GM23338 (cell line): ENCODE measurements around the gene BAZ1B. TPM values are rescaled to one million over a fixed set of nuclear protein-coding genes. Genes with fewer than 3 reads are reported as not detected.

Experiments
- ATAC-seq: fragments of 200-7000 bp; cut with Tn5 transposase; 3 replicates; pipeline ENCODE4 v1.9.1; 2020
- DNase-seq: peaks from one replicate; pipeline ENCODE4 v3.0.0-alpha.2; 2015; ENCODE audit warnings: low spot score
- H2AFZ ChIP-seq: fragments of 200-600 bp; sonication (generic); 2 replicates; pipeline ENCODE4 v1.8.0; 2016; ENCODE audit warnings: antibody characterized with exemption, mild to moderate bottlenecking, moderate library complexity
- H3F3A ChIP-seq: fragments of 200-600 bp; sonication (generic); replicated peaks from 2 replicates; pipeline ENCODE4 v1.8.0; 2017; ENCODE audit warnings: antibody characterized with exemption, mixed run types, low read depth
- H3K27ac ChIP-seq: fragments of 200-600 bp; sonication (generic); 2 replicates; pipeline ENCODE4 v1.6.1; 2016; ENCODE audit warnings: low read depth
- H3K27me3 ChIP-seq: fragments of 200-600 bp; sonication (generic); 2 replicates; pipeline ENCODE4 v1.8.0; 2016; ENCODE audit warnings: mild to moderate bottlenecking, mixed run types, moderate library complexity; ENCODE audit not compliant: insufficient read depth
- H3K36me3 ChIP-seq: fragments of 200-600 bp; sonication (generic); 2 replicates; pipeline ENCODE4 v1.8.0; 2016; ENCODE audit warnings: mild to moderate bottlenecking; ENCODE audit not compliant: insufficient read depth
- H3K4me1 ChIP-seq: fragments of 200-600 bp; sonication (generic); 2 replicates; pipeline ENCODE4 v1.8.0; 2016; ENCODE audit warnings: mild to moderate bottlenecking, moderate library complexity; ENCODE audit not compliant: insufficient read depth
- H3K4me2 ChIP-seq: fragments of 200-600 bp; sonication (generic); 2 replicates; pipeline ENCODE4 v1.7.1; 2017; ENCODE audit warnings: mixed run types
- H3K4me3 ChIP-seq: fragments of 200-600 bp; sonication (generic); 2 replicates; pipeline ENCODE4 v1.6.1; 2016; ENCODE audit warnings: mixed run types
- H3K79me2 ChIP-seq: fragments of 200-600 bp; sonication (generic); replicated peaks from 2 replicates; pipeline ENCODE4 v1.8.0; 2017; ENCODE audit warnings: mild to moderate bottlenecking; ENCODE audit not compliant: insufficient read depth
- H3K9me2 ChIP-seq: fragments of 200-600 bp; sonication (generic); 2 replicates; pipeline ENCODE4 v1.8.0; 2017; ENCODE audit not compliant: insufficient read depth
- H4K20me1 ChIP-seq: fragments of 200-600 bp; sonication (generic); replicated peaks from 2 replicates; pipeline ENCODE4 v1.8.0; 2017; ENCODE audit warnings: mild to moderate bottlenecking; ENCODE audit not compliant: insufficient read depth
- H3K27ac Mint-ChIP-seq: 2 replicates; pipeline ENCODE4 v1.8.0; 2020; ENCODE audit warnings: inconsistent platforms, mild to moderate bottlenecking, moderate library complexity, mixed read lengths
- H3K27me3 Mint-ChIP-seq: 3 replicates; pipeline ENCODE4 v1.8.0; 2022; ENCODE audit warnings: low read depth, mild to moderate bottlenecking, moderate library complexity, mixed read lengths, inconsistent platforms; ENCODE audit not compliant: insufficient read depth, poor library complexity
- H3K36me3 Mint-ChIP-seq: 3 replicates; pipeline ENCODE4 v1.8.0; 2021; ENCODE audit warnings: low read depth, mild to moderate bottlenecking, inconsistent platforms, moderate library complexity, mixed read lengths
- H3K4me1 Mint-ChIP-seq: 3 replicates; pipeline ENCODE4 v1.8.0; 2020; ENCODE audit warnings: mild to moderate bottlenecking, inconsistent platforms, mixed read lengths
- H3K4me3 Mint-ChIP-seq: 3 replicates; pipeline ENCODE4 v1.8.0; 2021; ENCODE audit warnings: moderate library complexity, mild to moderate bottlenecking, inconsistent platforms, mixed read lengths
- H3K9me3 Mint-ChIP-seq: 3 replicates; pipeline ENCODE4 v1.8.0; 2020; ENCODE audit warnings: moderate library complexity, mild to moderate bottlenecking, inconsistent platforms, mixed read lengths
- CREB1 ChIP-seq: fragments of 250-450 bp; sonication (Bioruptor Pico); IDR thresholded peaks from 2 replicates; pipeline ENCODE4 v1.5.0; 2020; ENCODE audit warnings: low read depth, mild to moderate bottlenecking, moderate library complexity
- EZH2 ChIP-seq: fragments of 200-600 bp; sonication (generic); IDR thresholded peaks from one replicate; pipeline ENCODE4 v1.8.0; 2017; ENCODE audit warnings: antibody characterized with exemption, mild to moderate bottlenecking, low read depth; ENCODE audit not compliant: unreplicated experiment
- EZH2phosphoT487 ChIP-seq: fragments of 200-600 bp; sonication (generic); IDR thresholded peaks from one replicate; pipeline ENCODE4 v1.8.1; 2018; ENCODE audit warnings: antibody characterized with exemption; ENCODE audit not compliant: unreplicated experiment
- JUNB ChIP-seq: IDR thresholded peaks from one replicate; pipeline ENCODE4 v1.6.1; 2016; ENCODE audit warnings: antibody characterized with exemption; ENCODE audit not compliant: unreplicated experiment
- NANOG ChIP-seq: IDR thresholded peaks from 2 replicates; pipeline ENCODE4 v1.6.1; 2016; ENCODE audit warnings: antibody characterized with exemption, borderline replicate concordance
- POLR2AphosphoS5 ChIP-seq: IDR thresholded peaks from 2 replicates; pipeline ENCODE4 v1.6.1; 2016; ENCODE audit warnings: antibody characterized with exemption, low read depth
- ZNF114 ChIP-seq: fragments of 250-450 bp; sonication (Bioruptor Pico); IDR thresholded peaks from 2 replicates; pipeline ENCODE4 v1.5.0; 2020; ENCODE audit warnings: mild to moderate bottlenecking, moderate library complexity
- polyA plus RNA-seq: library from polyadenylated mRNA; unstranded; fragments of >200 nt; fragmentation: Nextera tagmentation; extraction: Ambion mirVana; gene quantifications from 2 replicates; pipeline ENCODE4 v1.2.1, GENCODE V29; 2016
- total RNA-seq: library from RNA; depleted of rRNA; stranded (reverse); fragments of >200 nt; shearing (Covaris generic); gene quantifications from 2 replicates; pipeline ENCODE4 v1.2.3, GENCODE V29; 2014
- TF ChIP-seq, protein P1 (sequence below), 2 experiments: fragments of 200-600 bp in 1 of 2; sonication (generic) in 1 of 2; conservative IDR thresholded peaks; 2 replicates each; pipeline versions ENCODE4 v1.5.1 to v1.6.1; 2016 to 2017; ENCODE audit warnings: antibody characterized with exemption in 2 of 2, low read depth in 2 of 2, mild to moderate bottlenecking in 2 of 2, moderate library complexity in 1 of 2
- TF ChIP-seq, protein P2 (sequence below): fragments of 250-450 bp; sonication (Bioruptor Pico); IDR thresholded peaks from 2 replicates; pipeline ENCODE4 v1.5.0; 2020; ENCODE audit warnings: mild to moderate bottlenecking, moderate library complexity

The BAZ1B gene
- total and polyA plus RNA-seq, 2 experiments from 2014 or later: 40.4 to 70.7 TPM

DNA sequence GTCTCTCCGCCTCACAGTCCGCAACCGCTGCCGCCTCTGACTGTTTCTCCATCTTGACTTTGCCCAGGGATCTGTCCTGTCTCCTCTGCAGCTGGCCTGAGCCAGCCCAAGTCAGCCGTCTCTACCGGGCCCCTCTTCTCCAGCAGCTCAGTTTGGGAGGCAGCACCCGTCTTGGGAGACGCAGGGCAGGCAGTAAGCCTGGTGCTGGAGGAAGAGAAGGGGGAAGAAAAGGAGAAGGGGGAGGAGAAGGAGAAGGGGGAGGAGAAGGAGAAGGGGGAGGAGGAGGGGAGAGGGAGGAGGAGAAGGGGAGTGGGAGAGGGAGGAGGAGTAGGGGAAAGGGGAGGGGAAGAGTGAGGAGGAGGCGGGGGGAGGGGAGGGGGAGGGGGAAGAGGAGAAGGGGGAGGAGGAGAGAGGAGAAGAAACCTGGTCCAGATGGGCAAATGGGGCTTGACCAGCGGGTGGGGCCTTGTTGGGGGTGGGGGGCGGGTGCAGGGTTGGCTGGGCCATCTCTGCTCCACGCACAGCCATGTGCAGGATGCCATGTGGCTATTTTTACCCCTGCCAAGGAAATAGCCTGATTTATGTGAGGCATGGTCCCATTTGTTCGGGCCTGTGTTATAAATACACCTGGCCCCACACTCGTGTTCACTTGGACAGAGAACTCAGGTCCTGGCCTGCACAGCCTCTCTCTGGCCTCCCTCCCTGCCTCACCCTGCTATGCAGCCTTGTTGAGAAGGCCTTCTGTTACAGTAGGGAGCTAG is 124.4 kb downstream of the BAZ1B start:
- Histone ChIP-seq H3K9me2 (no peaks in the 10 kb centered on the region), H3F3A (no peaks in the 10 kb centered on the region), H3K4me3 (peak overlapping the region; percentile 76), H3K36me3 (no peaks in the 10 kb centered on the region), H4K20me1 (no peaks in the 10 kb centered on the region), H2AFZ (peak overlapping the region; percentile 98), H3K27me3 (no peaks in the 10 kb centered on the region), H3K79me2 (no peaks in the 10 kb centered on the region), H3K4me2 (peak overlapping the region; percentile 90), H3K27ac (no peak overlapping the region; the same call in 1 of the 2 replicates), H3K4me1 (peaks cover 11% of the 10 kb centered on the region; the same call in 1 of the 2 replicates)
- H3K27me3 Mint-ChIP-seq: peaks cover 16% of the 10 kb centered on the region
- H3K9me3 Mint-ChIP-seq: no peaks in the 10 kb centered on the region
- no peaks in the 10 kb centered on the region for H3K36me3 Mint-ChIP-seq
- ATAC-seq (peak; percentile 86), DNase-seq (peak; percentile 72)
- TF ChIP-seq EZH2phosphoT487 (no peak), POLR2AphosphoS5 (peak; percentile 54)
- TF ChIP-seq, protein P1, sequence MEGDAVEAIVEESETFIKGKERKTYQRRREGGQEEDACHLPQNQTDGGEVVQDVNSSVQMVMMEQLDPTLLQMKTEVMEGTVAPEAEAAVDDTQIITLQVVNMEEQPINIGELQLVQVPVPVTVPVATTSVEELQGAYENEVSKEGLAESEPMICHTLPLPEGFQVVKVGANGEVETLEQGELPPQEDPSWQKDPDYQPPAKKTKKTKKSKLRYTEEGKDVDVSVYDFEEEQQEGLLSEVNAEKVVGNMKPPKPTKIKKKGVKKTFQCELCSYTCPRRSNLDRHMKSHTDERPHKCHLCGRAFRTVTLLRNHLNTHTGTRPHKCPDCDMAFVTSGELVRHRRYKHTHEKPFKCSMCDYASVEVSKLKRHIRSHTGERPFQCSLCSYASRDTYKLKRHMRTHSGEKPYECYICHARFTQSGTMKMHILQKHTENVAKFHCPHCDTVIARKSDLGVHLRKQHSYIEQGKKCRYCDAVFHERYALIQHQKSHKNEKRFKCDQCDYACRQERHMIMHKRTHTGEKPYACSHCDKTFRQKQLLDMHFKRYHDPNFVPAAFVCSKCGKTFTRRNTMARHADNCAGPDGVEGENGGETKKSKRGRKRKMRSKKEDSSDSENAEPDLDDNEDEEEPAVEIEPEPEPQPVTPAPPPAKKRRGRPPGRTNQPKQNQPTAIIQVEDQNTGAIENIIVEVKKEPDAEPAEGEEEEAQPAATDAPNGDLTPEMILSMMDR (conservative IDR thresholded peaks at IDR 0.05; ENCODE audit: low read depth in 2 of 2): no peak
- H3K4me1 Mint-ChIP-seq: peaks cover 15% of the 10 kb centered on the region
- H3K4me3 Mint-ChIP-seq: peak overlapping the region; percentile 71
- H3K27ac Mint-ChIP-seq: peak overlapping the region; percentile 73

DNA sequence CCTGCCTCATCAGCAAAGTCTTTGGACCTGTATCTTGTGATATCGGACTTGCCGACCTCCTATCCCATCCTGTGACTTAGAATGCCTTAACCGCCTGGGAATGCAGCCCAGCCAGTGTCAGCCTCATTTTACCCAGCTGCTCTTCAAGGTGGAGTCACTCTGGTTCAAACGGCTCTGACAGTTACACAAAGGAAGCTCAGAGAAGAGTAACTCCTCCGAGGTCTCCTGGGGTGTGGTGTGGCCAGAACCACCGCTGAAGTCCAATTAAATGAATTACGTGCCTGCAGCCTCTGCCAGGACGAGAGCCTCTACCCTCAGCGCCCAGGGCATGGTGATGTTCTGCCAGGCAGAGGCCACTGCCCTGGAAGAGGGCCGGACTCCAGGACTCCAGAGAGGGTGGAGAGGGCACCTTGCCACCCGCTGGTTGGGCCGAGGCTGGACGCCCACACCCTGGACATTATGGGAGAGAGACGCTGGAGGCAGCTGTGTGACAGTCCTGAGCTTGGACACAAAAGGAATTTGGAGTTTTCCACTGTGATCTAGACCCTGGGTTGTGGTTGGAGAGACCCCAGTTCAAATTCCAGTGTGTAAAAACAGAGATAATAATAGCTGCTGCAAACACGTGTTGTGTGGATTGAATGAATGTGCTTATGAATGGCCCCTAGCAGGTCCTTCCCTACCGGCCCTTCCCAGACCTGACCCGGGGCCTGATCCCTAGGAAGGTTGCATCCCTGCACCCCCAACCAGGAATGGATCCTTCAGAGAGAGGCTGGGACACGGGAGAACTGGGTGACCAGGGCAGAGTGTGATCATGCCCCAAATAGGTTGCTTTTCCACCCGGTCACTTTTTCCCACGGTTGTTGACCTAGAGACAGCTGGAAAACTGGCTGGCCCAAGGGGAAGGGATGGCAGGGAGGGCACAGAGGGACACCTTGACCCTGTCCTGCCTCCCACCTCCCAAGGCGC is 126.3 kb downstream of the BAZ1B start:
- H4K20me1 ChIP-seq: no peaks in the 10 kb centered on the region
- no peak for ATAC-seq
- no peaks in the 10 kb centered on the region for H3F3A ChIP-seq
- no peak overlapping the region for H3K27ac ChIP-seq
- peaks cover 24% of the 10 kb centered on the region for H3K4me1 Mint-ChIP-seq
- no peaks in the 10 kb centered on the region for H3K36me3 Mint-ChIP-seq
- peaks cover 19% of the 10 kb centered on the region for H3K27me3 Mint-ChIP-seq
- no peak for DNase-seq
- H3K4me3 ChIP-seq: no peak overlapping the region
- TF ChIP-seq, protein P2, sequence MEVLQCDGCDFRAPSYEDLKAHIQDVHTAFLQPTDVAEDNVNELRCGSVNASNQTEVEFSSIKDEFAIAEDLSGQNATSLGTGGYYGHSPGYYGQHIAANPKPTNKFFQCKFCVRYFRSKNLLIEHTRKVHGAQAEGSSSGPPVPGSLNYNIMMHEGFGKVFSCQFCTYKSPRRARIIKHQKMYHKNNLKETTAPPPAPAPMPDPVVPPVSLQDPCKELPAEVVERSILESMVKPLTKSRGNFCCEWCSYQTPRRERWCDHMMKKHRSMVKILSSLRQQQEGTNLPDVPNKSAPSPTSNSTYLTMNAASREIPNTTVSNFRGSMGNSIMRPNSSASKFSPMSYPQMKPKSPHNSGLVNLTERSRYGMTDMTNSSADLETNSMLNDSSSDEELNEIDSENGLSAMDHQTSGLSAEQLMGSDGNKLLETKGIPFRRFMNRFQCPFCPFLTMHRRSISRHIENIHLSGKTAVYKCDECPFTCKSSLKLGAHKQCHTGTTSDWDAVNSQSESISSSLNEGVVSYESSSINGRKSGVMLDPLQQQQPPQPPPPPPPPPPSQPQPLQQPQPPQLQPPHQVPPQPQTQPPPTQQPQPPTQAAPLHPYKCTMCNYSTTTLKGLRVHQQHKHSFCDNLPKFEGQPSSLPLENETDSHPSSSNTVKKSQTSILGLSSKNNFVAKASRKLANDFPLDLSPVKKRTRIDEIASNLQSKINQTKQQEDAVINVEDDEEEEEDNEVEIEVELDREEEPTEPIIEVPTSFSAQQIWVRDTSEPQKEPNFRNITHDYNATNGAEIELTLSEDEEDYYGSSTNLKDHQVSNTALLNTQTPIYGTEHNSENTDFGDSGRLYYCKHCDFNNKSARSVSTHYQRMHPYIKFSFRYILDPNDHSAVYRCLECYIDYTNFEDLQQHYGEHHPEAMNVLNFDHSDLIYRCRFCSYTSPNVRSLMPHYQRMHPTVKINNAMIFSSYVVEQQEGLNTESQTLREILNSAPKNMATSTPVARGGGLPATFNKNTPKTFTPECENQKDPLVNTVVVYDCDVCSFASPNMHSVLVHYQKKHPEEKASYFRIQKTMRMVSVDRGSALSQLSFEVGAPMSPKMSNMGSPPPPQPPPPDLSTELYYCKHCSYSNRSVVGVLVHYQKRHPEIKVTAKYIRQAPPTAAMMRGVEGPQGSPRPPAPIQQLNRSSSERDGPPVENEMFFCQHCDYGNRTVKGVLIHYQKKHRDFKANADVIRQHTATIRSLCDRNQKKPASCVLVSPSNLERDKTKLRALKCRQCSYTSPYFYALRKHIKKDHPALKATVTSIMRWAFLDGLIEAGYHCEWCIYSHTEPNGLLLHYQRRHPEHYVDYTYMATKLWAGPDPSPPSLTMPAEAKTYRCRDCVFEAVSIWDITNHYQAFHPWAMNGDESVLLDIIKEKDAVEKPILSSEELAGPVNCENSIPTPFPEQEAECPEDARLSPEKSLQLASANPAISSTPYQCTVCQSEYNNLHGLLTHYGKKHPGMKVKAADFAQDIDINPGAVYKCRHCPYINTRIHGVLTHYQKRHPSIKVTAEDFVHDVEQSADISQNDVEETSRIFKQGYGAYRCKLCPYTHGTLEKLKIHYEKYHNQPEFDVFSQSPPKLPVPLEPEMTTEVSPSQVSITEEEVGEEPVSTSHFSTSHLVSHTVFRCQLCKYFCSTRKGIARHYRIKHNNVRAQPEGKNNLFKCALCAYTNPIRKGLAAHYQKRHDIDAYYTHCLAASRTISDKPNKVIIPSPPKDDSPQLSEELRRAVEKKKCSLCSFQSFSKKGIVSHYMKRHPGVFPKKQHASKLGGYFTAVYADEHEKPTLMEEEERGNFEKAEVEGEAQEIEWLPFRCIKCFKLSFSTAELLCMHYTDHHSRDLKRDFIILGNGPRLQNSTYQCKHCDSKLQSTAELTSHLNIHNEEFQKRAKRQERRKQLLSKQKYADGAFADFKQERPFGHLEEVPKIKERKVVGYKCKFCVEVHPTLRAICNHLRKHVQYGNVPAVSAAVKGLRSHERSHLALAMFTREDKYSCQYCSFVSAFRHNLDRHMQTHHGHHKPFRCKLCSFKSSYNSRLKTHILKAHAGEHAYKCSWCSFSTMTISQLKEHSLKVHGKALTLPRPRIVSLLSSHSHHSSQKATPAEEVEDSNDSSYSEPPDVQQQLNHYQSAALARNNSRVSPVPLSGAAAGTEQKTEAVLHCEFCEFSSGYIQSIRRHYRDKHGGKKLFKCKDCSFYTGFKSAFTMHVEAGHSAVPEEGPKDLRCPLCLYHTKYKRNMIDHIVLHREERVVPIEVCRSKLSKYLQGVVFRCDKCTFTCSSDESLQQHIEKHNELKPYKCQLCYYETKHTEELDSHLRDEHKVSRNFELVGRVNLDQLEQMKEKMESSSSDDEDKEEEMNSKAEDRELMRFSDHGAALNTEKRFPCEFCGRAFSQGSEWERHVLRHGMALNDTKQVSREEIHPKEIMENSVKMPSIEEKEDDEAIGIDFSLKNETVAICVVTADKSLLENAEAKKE (CRISPR knock-in tag): no peak
- TF ChIP-seq CREB1 (CRISPR knock-in tag) (no peak), EZH2 (no peak), NANOG (no peak), POLR2AphosphoS5 (no peak), JUNB (no peak), ZNF114 (no peak), EZH2phosphoT487 (no peak)
- H3K4me1 ChIP-seq: peaks cover 14% of the 10 kb centered on the region
- peaks cover 4% of the 10 kb centered on the region; the same call in 2 of the 3 replicates for H3K9me3 Mint-ChIP-seq
- H3K4me3 Mint-ChIP-seq: no peak overlapping the region
- H2AFZ ChIP-seq: no peak overlapping the region
- no peak overlapping the region for H3K4me2 ChIP-seq
- no peaks in the 10 kb centered on the region for H3K9me2 ChIP-seq
- H3K36me3 ChIP-seq: no peaks in the 10 kb centered on the region
- no peak overlapping the region for H3K27ac Mint-ChIP-seq
- no peaks in the 10 kb centered on the region for H3K27me3 ChIP-seq
- no peaks in the 10 kb centered on the region for H3K79me2 ChIP-seq
